ENCODE measurements around the gene TFEB. TPM values are rescaled to one million over a fixed set of nuclear protein-coding genes. Genes with fewer than 3 reads are reported as not detected.

TFEB gene
- total and polyA plus RNA-seq, 2 of the 8 experiments (the other 6 are each of a cell fraction or from before 2014, with no cell fraction given), result 2.3 to 6.7 TPM

- no peak for TF ChIP-seq ATF2 (IDR thresholded peaks at IDR 0.05; ENCODE audit: low read length)
- TF ChIP-seq YY1 (IDR thresholded peaks at IDR 0.05; ENCODE audit: low read depth, low read length), result no peak
- no peak for TF ChIP-seq POLR2AphosphoS5 (IDR thresholded peaks at IDR 0.05; ENCODE audit: low read depth, low read length)
- TF ChIP-seq SP4 (IDR thresholded peaks at IDR 0.05; ENCODE audit: low read length), result no peak
- TF ChIP-seq CTCF (IDR thresholded peaks at IDR 0.05; ENCODE audit: control extremely low read depth in 1 of 3, insufficient read depth in 1 of 3, low read depth in 1 of 3, low read length in 3 of 3), result no peak
- no peak for TF ChIP-seq TBP (IDR thresholded peaks at IDR 0.05; ENCODE audit: low read depth, low read length)
- TF ChIP-seq CHD7 (IDR thresholded peaks at IDR 0.05; ENCODE audit: insufficient replicate concordance, low read length), result no peak
- TF ChIP-seq RFX5 (IDR thresholded peaks at IDR 0.05; ENCODE audit: borderline replicate concordance, low read depth, low read length), result no peak
These were observed 16.6 kb downstream of the TFEB start (continued) for GRCh38 chr6:41718828-41719227.
